Fibroblast of pulmonary artery (primary cell): ENCODE data around the gene TMEM164.

Experiments
- DNase-seq: peaks from one replicate; pipeline ENCODE4 v3.0.0-alpha.2; 2010; ENCODE audit warnings: low read depth
- H3K4me3 ChIP-seq: replicated peaks from 2 replicates; pipeline ENCODE4 v1.5.1; 2011; ENCODE audit warnings: low read depth, mild to moderate bottlenecking, control low read depth, low read length, moderate library complexity
- TF ChIP-seq, protein P1 (sequence below): IDR thresholded peaks from 2 replicates; pipeline ENCODE4 v1.5.1; 2011; ENCODE audit warnings: mild to moderate bottlenecking, control low read depth, low read length, inconsistent platforms; ENCODE audit errors: missing control alignments

TMEM164 gene

DNA sequence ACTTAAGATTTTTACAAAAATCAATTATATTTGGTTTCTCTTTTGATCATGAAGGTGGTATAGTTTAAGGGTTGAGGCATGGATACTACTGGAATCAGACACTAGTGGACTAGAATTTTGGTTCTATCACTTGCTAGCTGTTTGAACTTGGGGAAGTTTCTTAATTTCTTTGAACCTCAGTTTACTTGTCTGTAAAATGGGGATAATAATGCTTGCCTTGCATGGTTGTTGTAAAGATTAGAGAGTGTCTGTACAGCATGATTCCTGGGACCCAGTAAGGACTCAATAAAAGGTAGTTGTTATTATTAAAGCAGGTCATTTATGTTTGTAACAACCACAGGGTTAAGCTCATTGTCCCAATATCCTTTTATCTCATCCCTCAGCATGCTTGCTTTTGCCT is 36.0 kb downstream of the TMEM164 start:
- no peak for DNase-seq
- TF ChIP-seq, protein P1, sequence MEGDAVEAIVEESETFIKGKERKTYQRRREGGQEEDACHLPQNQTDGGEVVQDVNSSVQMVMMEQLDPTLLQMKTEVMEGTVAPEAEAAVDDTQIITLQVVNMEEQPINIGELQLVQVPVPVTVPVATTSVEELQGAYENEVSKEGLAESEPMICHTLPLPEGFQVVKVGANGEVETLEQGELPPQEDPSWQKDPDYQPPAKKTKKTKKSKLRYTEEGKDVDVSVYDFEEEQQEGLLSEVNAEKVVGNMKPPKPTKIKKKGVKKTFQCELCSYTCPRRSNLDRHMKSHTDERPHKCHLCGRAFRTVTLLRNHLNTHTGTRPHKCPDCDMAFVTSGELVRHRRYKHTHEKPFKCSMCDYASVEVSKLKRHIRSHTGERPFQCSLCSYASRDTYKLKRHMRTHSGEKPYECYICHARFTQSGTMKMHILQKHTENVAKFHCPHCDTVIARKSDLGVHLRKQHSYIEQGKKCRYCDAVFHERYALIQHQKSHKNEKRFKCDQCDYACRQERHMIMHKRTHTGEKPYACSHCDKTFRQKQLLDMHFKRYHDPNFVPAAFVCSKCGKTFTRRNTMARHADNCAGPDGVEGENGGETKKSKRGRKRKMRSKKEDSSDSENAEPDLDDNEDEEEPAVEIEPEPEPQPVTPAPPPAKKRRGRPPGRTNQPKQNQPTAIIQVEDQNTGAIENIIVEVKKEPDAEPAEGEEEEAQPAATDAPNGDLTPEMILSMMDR = no peak
- no peak overlapping the region for H3K4me3 ChIP-seq

DNA sequence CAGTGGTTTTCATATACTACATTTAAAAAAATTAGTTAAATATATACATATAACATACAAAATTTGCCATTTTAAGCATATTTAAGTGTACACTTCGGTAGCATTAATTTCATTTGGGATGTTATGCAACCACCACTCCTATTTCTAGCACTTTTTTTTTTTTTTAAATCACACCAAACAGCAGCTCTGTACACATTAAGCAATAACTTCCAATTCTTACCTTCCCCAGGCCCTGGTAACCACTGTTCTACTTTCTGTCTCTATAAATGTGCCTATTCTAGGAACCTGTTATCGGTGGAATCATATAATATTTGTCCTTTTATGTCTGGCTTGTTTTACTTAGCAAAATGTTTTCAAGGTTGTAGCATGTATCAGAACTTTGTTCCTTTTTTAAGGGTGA is 39.1 kb downstream of the TMEM164 start:
- TF ChIP-seq, protein P1 = no peak
- no peak overlapping the region for H3K4me3 ChIP-seq
- no peak for DNase-seq

DNA sequence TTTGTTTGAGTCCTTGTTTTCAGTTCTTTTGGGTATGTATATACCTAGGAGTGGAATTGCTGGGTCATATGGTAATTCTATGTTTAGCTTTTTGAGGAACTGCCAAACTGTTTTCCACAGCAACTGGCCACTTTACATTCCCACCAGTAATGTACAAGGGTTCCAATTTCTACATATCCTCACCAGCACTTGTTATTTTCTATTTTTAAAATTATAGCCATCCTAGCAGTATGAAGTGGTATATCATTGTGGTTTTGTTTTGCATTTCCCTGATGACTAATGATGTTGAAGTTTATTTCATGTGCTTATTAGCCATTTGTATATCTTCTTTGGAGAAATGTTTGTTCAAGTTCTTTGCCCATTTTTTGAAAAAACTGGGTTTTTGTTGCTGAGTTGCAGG is 39.6 kb downstream of the TMEM164 start:
- TF ChIP-seq, protein P1 = no peak
- peak; percentile 17 for DNase-seq
- no peak overlapping the region for H3K4me3 ChIP-seq

- TF ChIP-seq, protein P1 = no peak
- DNase-seq = no peak
- H3K4me3 ChIP-seq = no peak overlapping the region
These were observed 40.6 kb downstream of the TMEM164 start for GRCh38 chrX:110043506-110043905.

DNA sequence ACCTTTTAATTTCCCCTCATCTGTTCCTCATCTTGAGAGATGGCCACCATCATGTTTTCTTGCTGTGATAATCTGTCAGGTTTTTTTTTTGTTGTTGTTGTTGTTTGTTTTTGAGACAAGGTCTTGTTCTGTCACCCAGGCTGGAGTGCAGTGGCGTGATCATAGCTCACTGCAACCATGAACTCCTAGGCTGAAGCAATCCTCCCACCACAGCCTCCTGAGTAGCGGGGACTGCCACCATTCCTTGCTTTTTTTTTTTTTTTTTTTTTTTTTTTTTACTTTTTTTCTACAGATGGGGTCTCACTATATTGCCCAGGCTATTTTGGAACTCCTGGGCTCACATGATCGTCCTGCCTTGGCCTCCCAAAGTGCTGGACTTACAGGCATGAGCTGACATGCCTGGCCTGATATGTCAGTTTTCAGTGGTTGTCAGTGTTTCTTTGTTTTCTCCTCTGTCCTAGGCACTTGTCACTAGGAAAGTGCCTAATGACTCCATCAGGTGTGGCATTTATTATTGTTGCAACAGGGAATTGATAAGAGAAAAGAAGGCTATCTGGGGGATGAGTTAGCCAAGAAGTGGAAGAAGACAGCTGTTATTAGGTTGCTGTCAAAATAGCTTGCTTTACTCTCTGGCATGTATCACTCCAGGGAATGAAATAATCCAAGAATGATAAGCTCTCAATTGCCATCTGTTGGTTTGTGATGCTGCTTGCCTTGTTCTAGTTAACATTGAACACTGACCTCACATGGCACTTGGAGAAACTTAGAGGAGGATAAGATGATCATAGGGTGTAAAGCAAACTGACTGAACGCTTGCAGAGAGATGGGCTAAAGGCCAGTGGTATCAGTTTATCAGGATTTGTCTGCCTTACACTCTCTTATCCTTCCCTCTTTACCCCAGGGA is 41.7 kb downstream of the TMEM164 start:
- no peak for DNase-seq
- TF ChIP-seq, protein P1 = no peak
- H3K4me3 ChIP-seq = no peak overlapping the region

- no peak overlapping the region for H3K4me3 ChIP-seq
- DNase-seq = no peak
- TF ChIP-seq, protein P1 = no peak
These were observed 42.5 kb downstream of the TMEM164 start for GRCh38 chrX:110045421-110045820.

DNA sequence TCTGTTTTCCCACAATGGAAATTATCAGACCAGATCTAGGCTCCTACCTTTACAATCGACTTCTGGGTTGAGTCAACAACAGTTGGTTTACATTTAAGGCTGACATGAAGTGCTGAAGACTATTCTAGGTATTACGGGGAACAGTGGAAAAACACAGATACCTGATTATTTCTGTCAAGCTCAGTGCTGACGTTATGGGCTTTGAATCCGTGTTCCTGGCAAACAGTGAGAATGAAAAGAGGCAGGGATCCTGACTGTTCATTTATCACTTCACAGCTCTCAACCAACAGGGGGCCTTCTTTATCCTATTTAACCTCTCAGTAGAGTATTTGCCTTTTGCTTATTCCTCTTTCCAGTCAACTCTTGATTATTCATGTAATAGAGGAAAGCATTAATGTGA is 43.1 kb downstream of the TMEM164 start:
- peak; percentile 21 for DNase-seq
- TF ChIP-seq, protein P1 = peak; percentile 10
- H3K4me3 ChIP-seq = no peak overlapping the region
